ENCODE data around the gene PTPN18.

Gene PTPN18

GRCh38 chr2:130387071-130387400 lies 31.2 kb downstream of the PTPN18 start:
- DNase-seq (ENCODE audit: extremely low read depth, insufficient read length): no peak
- no peaks in the 10 kb centered on the region; the same call in 1 of the 2 replicates for H3K36me3 ChIP-seq (ENCODE audit: control insufficient read depth, insufficient read depth, low read length)
- no peak for TF ChIP-seq CTCF (IDR thresholded peaks at IDR 0.05; ENCODE audit: insufficient read depth, low read length, poor library complexity, severe bottlenecking)
- no peak overlapping the region for H3K4me3 ChIP-seq (replicated peaks; ENCODE audit: low read depth, low read length)
- no peaks in the 10 kb centered on the region for H3K27me3 ChIP-seq (replicated peaks; ENCODE audit: control insufficient read depth, insufficient read depth, low read length)

GRCh38 chr2:130387804-130388203 lies 31.9 kb downstream of the PTPN18 start:
- H3K27me3 ChIP-seq (replicated peaks; ENCODE audit: control insufficient read depth, insufficient read depth, low read length): no peaks in the 10 kb centered on the region
- no peaks in the 10 kb centered on the region for H3K36me3 ChIP-seq (ENCODE audit: control insufficient read depth, insufficient read depth, low read length)
- no peak for DNase-seq (ENCODE audit: extremely low read depth, insufficient read length)
- no peak for TF ChIP-seq CTCF (IDR thresholded peaks at IDR 0.05; ENCODE audit: insufficient read depth, low read length, poor library complexity, severe bottlenecking)
- H3K4me3 ChIP-seq (replicated peaks; ENCODE audit: low read depth, low read length): no peak overlapping the region

GRCh38 chr2:130388221-130388907 lies 32.5 kb downstream of the PTPN18 start:
- Histone ChIP-seq H3K4me3 (replicated peaks; ENCODE audit: low read depth, low read length) (no peak overlapping the region), H3K27me3 (replicated peaks; ENCODE audit: control insufficient read depth, insufficient read depth, low read length) (no peaks in the 10 kb centered on the region), H3K36me3 (ENCODE audit: control insufficient read depth, insufficient read depth, low read length) (no peaks in the 10 kb centered on the region)
- no peak for DNase-seq (ENCODE audit: extremely low read depth, insufficient read length)
- no peak for TF ChIP-seq CTCF (IDR thresholded peaks at IDR 0.05; ENCODE audit: insufficient read depth, low read length, poor library complexity, severe bottlenecking)

- H3K36me3 ChIP-seq (ENCODE audit: control insufficient read depth, insufficient read depth, low read length): no peaks in the 10 kb centered on the region
- no peak for TF ChIP-seq CTCF (IDR thresholded peaks at IDR 0.05; ENCODE audit: insufficient read depth, low read length, poor library complexity, severe bottlenecking)
Measured at GRCh38 chr2:130389358-130389757, 33.5 kb downstream of the PTPN18 start.

GRCh38 chr2:130389783-130390182 lies 33.9 kb downstream of the PTPN18 start:
- no peak for DNase-seq (ENCODE audit: extremely low read depth, insufficient read length)
- H3K4me3 ChIP-seq (replicated peaks; ENCODE audit: low read depth, low read length): no peak overlapping the region
- H3K36me3 ChIP-seq (ENCODE audit: control insufficient read depth, insufficient read depth, low read length): no peaks in the 10 kb centered on the region
- TF ChIP-seq CTCF (IDR thresholded peaks at IDR 0.05; ENCODE audit: insufficient read depth, low read length, poor library complexity, severe bottlenecking): no peak
- H3K27me3 ChIP-seq (replicated peaks; ENCODE audit: control insufficient read depth, insufficient read depth, low read length): no peaks in the 10 kb centered on the region

More at GRCh38 chr2:130389358-130389757, 33.5 kb downstream of the PTPN18 start:
- Histone ChIP-seq H3K27me3 (replicated peaks; ENCODE audit: control insufficient read depth, insufficient read depth, low read length) (no peaks in the 10 kb centered on the region), H3K4me3 (replicated peaks; ENCODE audit: low read depth, low read length) (no peak overlapping the region)
- DNase-seq (ENCODE audit: extremely low read depth, insufficient read length): no peak
